SK-N-SH (cell line): ENCODE data around the gene CCNK. TPM values are rescaled to one million over a fixed set of nuclear protein-coding genes. Genes with fewer than 3 reads are reported as not detected.

Experiments used
- CTCF ChIA-PET: fragments of 300-600, 350-600 bp; formaldehyde crosslinking; extraction: SDS; loops from one replicate; lab custom pipeline; 2021; lab: Yijun Ruan, JAX
- POLR2A ChIA-PET: fragments of 350-600 bp; sonication (Branson Sonifier 250); formaldehyde crosslinking; extraction: SDS; loops from one replicate; lab custom pipeline; 2020; ENCODE audit warnings: antibody characterized with exemption, inconsistent platforms; lab: Yijun Ruan, JAX
- DNase-seq: peaks from one replicate; pipeline ENCODE4 v3.0.0; 2012
- H2AFZ ChIP-seq: fragments of 200-600 bp; sonication (generic); 2 replicates; pipeline ENCODE4 v1.8.1; 2016; ENCODE audit warnings: antibody characterized with exemption, mild to moderate bottlenecking, low read depth
- H3F3A ChIP-seq: fragments of 200-600 bp; sonication (generic); replicated peaks from 2 replicates; pipeline ENCODE3; 2016; ENCODE audit warnings: antibody characterized with exemption, mild to moderate bottlenecking; ENCODE audit not compliant: insufficient read depth
- H3K27ac ChIP-seq, 2 experiments: fragments of 200-500 bp in 1 of 2; fragments of 200-600 bp in 1 of 2; sonication (Bioruptor generic) in 1 of 2; sonication (generic), shearing (Covaris generic) in 1 of 2; 2 replicates each; pipeline versions ENCODE4 v1.5.1 to v1.6.1; 2014 to 2016; ENCODE audit warnings: low read depth in 2 of 2, inconsistent platforms in 1 of 2, low read length in 1 of 2, mild to moderate bottlenecking in 1 of 2, mixed read lengths in 1 of 2
- H3K27me3 ChIP-seq: fragments of 200-600 bp; sonication (generic), shearing (Covaris generic); 2 replicates; pipeline ENCODE4 v1.6.1; 2016; ENCODE audit warnings: mixed run types; ENCODE audit not compliant: insufficient read depth
- H3K36me3 ChIP-seq, 2 experiments: fragments of 200-500 bp in 1 of 2; fragments of 200-600 bp in 1 of 2; sonication (Bioruptor generic) in 1 of 2; sonication (generic) in 1 of 2; replicated peaks in 1 of 2; 2 replicates each; pipeline versions ENCODE3 to v1.5.1; 2014 to 2016; ENCODE audit warnings: low read length in 1 of 2, mild to moderate bottlenecking in 1 of 2; ENCODE audit not compliant: insufficient read depth in 2 of 2, control insufficient read depth in 1 of 2
- H3K4me1 ChIP-seq, 2 experiments: fragments of 200-500 bp in 1 of 2; fragments of 200-600 bp in 1 of 2; sonication (Bioruptor generic) in 1 of 2; sonication (generic), shearing (Covaris generic) in 1 of 2; 2 replicates each; pipeline versions ENCODE4 v1.5.1 to v1.6.1; 2014 to 2016; ENCODE audit warnings: low read depth in 1 of 2, low read length in 1 of 2, mixed run types in 1 of 2; ENCODE audit not compliant: insufficient read depth in 2 of 2, control insufficient read depth in 1 of 2
- H3K4me2 ChIP-seq: fragments of 200-600 bp; sonication (generic), shearing (Covaris generic); 2 replicates; pipeline ENCODE4 v1.6.1; 2017; ENCODE audit warnings: mixed run types
- H3K4me3 ChIP-seq, 2 experiments: fragments of 200-500 bp in 1 of 2; fragments of 200-600 bp in 1 of 2; sonication (Bioruptor generic) in 1 of 2; sonication (generic), shearing (Covaris generic) in 1 of 2; 2 replicates each; pipeline versions ENCODE4 v1.5.1 to v1.8.1; 2014 to 2016; ENCODE audit warnings: low read depth in 2 of 2, inconsistent platforms in 1 of 2, low read length in 1 of 2, mild to moderate bottlenecking in 1 of 2, mixed read lengths in 1 of 2, moderate library complexity in 1 of 2
- H3K79me2 ChIP-seq: fragments of 200-600 bp; sonication (generic); 2 replicates; pipeline ENCODE4 v1.8.1; 2017; ENCODE audit warnings: mild to moderate bottlenecking; ENCODE audit not compliant: insufficient read depth
- H3K9ac ChIP-seq: fragments of 200-600 bp; sonication (generic); 2 replicates; pipeline ENCODE4 v1.6.1; 2017; ENCODE audit warnings: mixed run types
- H3K9me2 ChIP-seq: fragments of 200-600 bp; sonication (generic); 2 replicates; pipeline ENCODE4 v1.6.1; 2017; ENCODE audit warnings: mixed run types
- H3K9me3 ChIP-seq: fragments of 200-600 bp; sonication (generic); 2 replicates; pipeline ENCODE4 v1.6.1; 2017; ENCODE audit warnings: mixed run types, mild to moderate bottlenecking, moderate library complexity
- H4K20me1 ChIP-seq: fragments of 200-600 bp; sonication (generic); 2 replicates; pipeline ENCODE4 v1.6.1; 2017; ENCODE audit warnings: mild to moderate bottlenecking, mixed run types; ENCODE audit not compliant: insufficient read depth
- CHD2 ChIP-seq: fragments of 150-350 bp; IDR thresholded peaks from 2 replicates; pipeline ENCODE4 v1.6.1; 2018; ENCODE audit warnings: low read length; ENCODE audit not compliant: partially characterized antibody
- CTCF ChIP-seq: fragments of 200-600 bp; sonication (generic); IDR thresholded peaks from 2 replicates; pipeline ENCODE4 v1.6.1; 2017; ENCODE audit warnings: antibody characterized with exemption, mild to moderate bottlenecking, moderate library complexity
- EP300 ChIP-seq, 2 experiments: IDR thresholded peaks; 2 replicates each; pipeline versions ENCODE4 v1.4.0 to v1.6.1; 2012; ENCODE audit warnings: borderline replicate concordance in 1 of 2, low read depth in 1 of 2, low read length in 1 of 2
- EZH2phosphoT487 ChIP-seq: fragments of 200-600 bp; sonication (generic); IDR thresholded peaks from 2 replicates; pipeline ENCODE4 v1.6.1; 2017; ENCODE audit warnings: low read depth, mixed run types, mild to moderate bottlenecking, antibody characterized with exemption, moderate library complexity, borderline replicate concordance
- FOSL2 ChIP-seq: IDR thresholded peaks from 2 replicates; pipeline ENCODE4 v1.4.0; 2012; ENCODE audit warnings: low read depth, mild to moderate bottlenecking, moderate library complexity, borderline replicate concordance
- FOXJ3 ChIP-seq: sonication (generic); formaldehyde crosslinking; IDR thresholded peaks from 2 replicates; pipeline ENCODE4 v1.5.1; 2020; ENCODE audit warnings: mild to moderate bottlenecking, missing genetic modification reagents
- GATA2 ChIP-seq: sonication (generic); formaldehyde crosslinking; IDR thresholded peaks from 2 replicates; pipeline ENCODE4 v1.5.0; 2020; ENCODE audit warnings: mild to moderate bottlenecking, missing genetic modification reagents
- IRF3 ChIP-seq: fragments of 150-350 bp; IDR thresholded peaks from 2 replicates; pipeline ENCODE4 v1.6.1; 2016; ENCODE audit warnings: mild to moderate bottlenecking, low read depth, low read length
- MEF2A ChIP-seq: IDR thresholded peaks from 2 replicates; pipeline ENCODE4 v1.4.0; 2012; ENCODE audit warnings: low read depth, borderline replicate concordance
- NRF1 ChIP-seq: IDR thresholded peaks from 2 replicates; pipeline ENCODE4 v1.6.1; 2012; ENCODE audit warnings: low read depth, mild to moderate bottlenecking, low read length
- POLR2AphosphoS5 ChIP-seq: IDR thresholded peaks from 2 replicates; pipeline ENCODE4 v1.6.1; 2012; ENCODE audit warnings: low read depth, low read length
- RAD21 ChIP-seq: IDR thresholded peaks from 2 replicates; pipeline ENCODE4 v1.6.1; 2012; ENCODE audit warnings: mild to moderate bottlenecking, low read length
- RXRA ChIP-seq: IDR thresholded peaks from 2 replicates; pipeline ENCODE4 v1.4.0; 2012; ENCODE audit warnings: low read depth, mild to moderate bottlenecking, borderline replicate concordance
- SIN3A ChIP-seq: IDR thresholded peaks from 2 replicates; pipeline ENCODE4 v1.6.1; 2012; ENCODE audit warnings: low read depth, mild to moderate bottlenecking, low read length, moderate library complexity, borderline replicate concordance
- SMC3 ChIP-seq: IDR thresholded peaks from 2 replicates; pipeline ENCODE4 v1.6.1; 2012; ENCODE audit warnings: low read depth, low read length, improper control_type of control experiment
- TCF12 ChIP-seq: IDR thresholded peaks from 2 replicates; pipeline ENCODE4 v1.4.0; 2012
- WGBS: methylation state at CpG from one replicate; pipeline ENCODE4 v1.1.6; 2017; ENCODE audit warnings: low lambda C conversion rate; 5-methylcytosine and 5-hydroxymethylcytosine counted together
- polyA plus RNA-seq, 3 experiments: library from polyadenylated mRNA; depleted of rRNA; stranded (reverse); fragments of >200 nt; gene quantifications; 2 replicates each; pipeline ENCODE4 v1.2.3, GENCODE V29; 2012

Gene CCNK
- polyA plus RNA-seq, 1 of the 3 experiments (the other 2 are of a cell fraction) = 14.6 TPM

GRCh38 chr14:99512110-99512449 lies 30.9 kb downstream of the CCNK start:
- TF ChIP-seq EZH2phosphoT487 (no peak), SIN3A (no peak), GATA2 (CRISPR knock-in tag) (no peak)
- DNase-seq = no peak
- Histone ChIP-seq H3K79me2 (no peaks in the 10 kb centered on the region), H3K9ac (no peak overlapping the region), H3K9me3 (no peaks in the 10 kb centered on the region), H2AFZ (no peak overlapping the region), H3K27ac (no peak overlapping the region), H3K9me2 (no peaks in the 10 kb centered on the region), H3K4me3 (no peak overlapping the region), H4K20me1 (0 out of 2 replicates have a peak, but pooled peaks cover 13% of the 10 kb centered on the region), H3K4me2 (no peak overlapping the region), H3K4me1 (peaks cover 0 to 4% of the 10 kb centered on the region in 2 experiments; a peak in 1 of 4 replicates), H3F3A (peaks cover 8% of the 10 kb centered on the region), H3K27me3 (no peaks in the 10 kb centered on the region), H3K36me3 (peaks cover 20 to 64% of the 10 kb centered on the region in 2 experiments)
- ChIA-PET CTCF (interaction anchor here (0.6 to 1.7 kb wide), 5 partner anchors 11 to 117 kb away, joined by 3 to 5 read pairs (median 3); no protein-coding TSS in a partner anchor), POLR2A (no interaction called here)
- WGBS = 94% methylated on average over 10 of the region's 10 CpGs

DNA sequence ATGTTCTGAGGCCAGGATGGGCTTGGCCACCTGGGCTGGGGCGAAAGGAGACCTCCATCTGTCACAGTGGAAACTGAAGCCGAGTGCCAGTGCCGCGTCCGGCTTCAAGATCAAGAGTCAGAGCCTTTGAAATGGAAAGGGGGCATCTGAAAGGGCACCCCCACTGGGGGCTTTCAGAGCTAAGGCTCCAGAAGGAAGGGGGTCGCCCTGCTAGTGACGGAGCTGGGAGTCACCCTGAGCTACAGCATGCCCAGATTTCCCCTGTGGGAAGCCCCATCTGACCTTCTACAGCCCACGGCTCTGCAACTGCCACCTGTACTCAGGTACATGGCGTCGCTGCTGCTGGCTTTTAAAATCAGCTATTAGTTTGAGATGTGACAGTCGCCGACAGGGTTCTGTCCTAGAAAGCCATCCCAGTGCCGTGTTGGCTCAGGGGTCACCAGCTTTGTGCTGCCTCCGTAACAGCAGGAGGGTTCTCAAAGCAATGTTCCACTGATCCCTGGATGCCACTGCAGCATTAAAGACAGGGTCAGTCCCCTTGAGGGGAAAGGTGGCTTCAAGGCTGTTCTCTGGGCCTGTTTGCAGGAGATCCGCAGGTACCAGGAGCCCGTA lies 31.5 kb downstream of the CCNK start:
- peaks cover 16 to 58% of the 10 kb centered on the region in 2 experiments for H3K36me3 ChIP-seq
- TF ChIP-seq POLR2AphosphoS5 = no peak
- TF ChIP-seq GATA2 (CRISPR knock-in tag) = no peak
- no peak for TF ChIP-seq EZH2phosphoT487
- TF ChIP-seq MEF2A = no peak
- TF ChIP-seq FOXJ3 (CRISPR knock-in tag) = no peak
- TF ChIP-seq CTCF = no peak
- TF ChIP-seq RAD21 = no peak
- TF ChIP-seq FOSL2 = no peak
- no peak for TF ChIP-seq SMC3
- TF ChIP-seq EP300 (IDR thresholded peaks at IDR 0.05; ENCODE audit: borderline replicate concordance in 1 of 2, low read depth in 1 of 2, low read length in 1 of 2) = no peak
- TF ChIP-seq CHD2 = no peak
- no peak for TF ChIP-seq NRF1
- no peak for TF ChIP-seq TCF12
- TF ChIP-seq IRF3 = no peak
- no peak for TF ChIP-seq RXRA
- TF ChIP-seq, all 33 proteins: peak for 0
- WGBS = 96% methylated on average over 9 of the region's 16 CpGs
- peaks cover 8% of the 10 kb centered on the region for H3F3A ChIP-seq
- no peaks in the 10 kb centered on the region for H3K9me3 ChIP-seq
- H3K4me3 ChIP-seq = no peak overlapping the region
- no peak overlapping the region for H3K9ac ChIP-seq
- H3K27ac ChIP-seq = no peak overlapping the region
- H3K79me2 ChIP-seq = 0 out of 2 replicates have a peak, but pooled peaks cover 2% of the 10 kb centered on the region
- CTCF ChIA-PET = interaction anchor here (0.6 to 2.0 kb wide), 4 partner anchors 12 to 116 kb away, joined by 3 to 8 read pairs (median 3); no protein-coding TSS in a partner anchor
- H2AFZ ChIP-seq = no peak overlapping the region
- H4K20me1 ChIP-seq = 0 out of 2 replicates have a peak, but pooled peaks cover 13% of the 10 kb centered on the region
- H3K4me1 ChIP-seq = peaks cover 0 to 5% of the 10 kb centered on the region in 2 experiments; a peak in 1 of 4 replicates
- no peaks in the 10 kb centered on the region for H3K27me3 ChIP-seq
- H3K4me2 ChIP-seq = no peak overlapping the region
- POLR2A ChIA-PET = no interaction called here
- DNase-seq = peak; percentile 7
- no peaks in the 10 kb centered on the region for H3K9me2 ChIP-seq
